H1 (cell line): ENCODE results near the gene CDADC1. TPM values are rescaled to one million over a fixed set of nuclear protein-coding genes. Genes with fewer than 3 reads are reported as not detected.

ENCODE experiments used
- ATF3 ChIP-seq: IDR thresholded peaks from 2 replicates; pipeline ENCODE4 v1.6.1; 2011; ENCODE audit warnings: low read depth, mild to moderate bottlenecking, low read length; ENCODE audit not compliant: insufficient read depth
- EP300 ChIP-seq, 2 experiments: IDR thresholded peaks; 1 replicate in 1 of 2; 2 replicates in 1 of 2; pipeline ENCODE4 v1.6.1; 2011 to 2012; ENCODE audit warnings: low read depth in 2 of 2, low read length in 2 of 2, mild to moderate bottlenecking in 2 of 2, borderline replicate concordance in 1 of 2, inconsistent platforms in 1 of 2, moderate library complexity in 1 of 2
- KDM5A ChIP-seq: fragments of 200-600 bp; IDR thresholded peaks from 2 replicates; pipeline ENCODE4 v1.7.1; 2012; ENCODE audit warnings: mild to moderate bottlenecking, low read length, inconsistent platforms, mixed read lengths
- polyA plus RNA-seq, 7 experiments: library from polyadenylated mRNA; depleted of rRNA in 3 of 7; stranded (reverse) in 5 of 7; unstranded in 2 of 7; fragments of >200 nt in 5 of 7; fragments of 200-250 nt in 2 of 7; gene quantifications; 1 replicate in 5 of 7; 2 replicates in 1 of 7; 4 replicates in 1 of 7; pipeline versions ENCODE4 v1.2.1 to v1.2.3, GENCODE V29; 2011 to 2013; ENCODE audit warnings: missing spikeins in 2 of 7, mixed read lengths in 2 of 7
- total RNA-seq: library from RNA; stranded (reverse); fragmentation: NEBNext Ultra II Directional; extraction: Animal tissue kit (Norgen Biotek cat#: 25700); gene quantifications from 2 replicates; pipeline ENCODE4 v1.2.1, GENCODE V29; 2021

CDADC1 gene
- total and polyA plus RNA-seq, 2 of the 8 experiments (the other 6 are each of a cell fraction or from before 2014, with no cell fraction given), result 0.98 to 2.7 TPM

GRCh38 chr13:49217962-49218492, 29.7 kb upstream of the CDADC1 start (continued):
- no peak for TF ChIP-seq ATF3
- no peak for TF ChIP-seq KDM5A
- TF ChIP-seq EP300 (IDR thresholded peaks at IDR 0.05; ENCODE audit: borderline replicate concordance in 1 of 2, low read depth in 2 of 2, low read length in 2 of 2), result no peak
